ENCODE results near the gene PLEKHG4B. TPM values are rescaled to one million over a fixed set of nuclear protein-coding genes. Genes with fewer than 3 reads are reported as not detected.

The PLEKHG4B gene
- total and polyA plus RNA-seq, 2 of the 4 experiments (the other 2 are of a cell fraction), result 1.1 TPM

- dilution Hi-C loops (cut with HindIII; ENCODE audit: low sequenced_read_pairs, unreplicated experiment), result no loop called here
- H3K9ac ChIP-seq (ENCODE audit: low read depth, low read length), result no peak overlapping the region
Measured at GRCh38 chr5:172841-173251, 80.9 kb downstream of the PLEKHG4B start.

More at GRCh38 chr5:172841-173251, 80.9 kb downstream of the PLEKHG4B start:
- no peaks in the 10 kb centered on the region; a peak in 1 of 4 replicates for H3K79me1 ChIP-seq (ENCODE audit: low read depth in 1 of 2, low read length in 2 of 2)
- H2AFZ ChIP-seq (replicated peaks; ENCODE audit: low read length, poor library complexity), result no peak overlapping the region
- no peak for ATAC-seq (ENCODE audit: low read depth)
- no peak overlapping the region for H3K56ac ChIP-seq (ENCODE audit: extremely low read depth, insufficient read depth, low read length)
- no peak overlapping the region for H2BK15ac ChIP-seq (ENCODE audit: low read depth, low read length)
- no peak overlapping the region for H3K18ac ChIP-seq (ENCODE audit: low read depth, low read length)
- H3K14ac ChIP-seq (replicated peaks; ENCODE audit: low read depth, low read length), result no peak overlapping the region
- ChIA-PET POLR2A (ENCODE audit: unreplicated experiment) (no interaction called here), CTCF (interaction anchor here (2.2 kb wide), 1 partner anchor 15 kb away, joined by 7 read pairs; no protein-coding TSS in a partner anchor)
- H3K27ac ChIP-seq (ENCODE audit: insufficient read depth, low read length), result no peak overlapping the region
- no peaks in the 10 kb centered on the region for H3K9me3 ChIP-seq (ENCODE audit: control insufficient read depth, insufficient read depth, low read length)
- H3K4ac ChIP-seq (ENCODE audit: low read depth, low read length), result no peak overlapping the region
- peaks cover 15% of the 10 kb centered on the region for H3K4me1 ChIP-seq (ENCODE audit: control insufficient read depth, insufficient read depth, low read length)
- H2AK9ac ChIP-seq (replicated peaks; ENCODE audit: low read depth, low read length, poor library complexity), result no peak overlapping the region
- no peak overlapping the region for H2AK5ac ChIP-seq (ENCODE audit: low read depth, low read length)
- TF ChIP-seq CTCF (conservative IDR thresholded peaks at IDR 0.05; ENCODE audit: low read depth, low read length) (no peak), CEBPB (IDR thresholded peaks at IDR 0.05; ENCODE audit: low read depth, low read length) (no peak), MAZ (IDR thresholded peaks at IDR 0.05; ENCODE audit: borderline replicate concordance, low read depth, low read length) (no peak), RCOR1 (IDR thresholded peaks at IDR 0.05; ENCODE audit: insufficient replicate concordance, low read length) (no peak), CHD1 (IDR thresholded peaks at IDR 0.05; ENCODE audit: low read depth, low read length) (no peak), BHLHE40 (IDR thresholded peaks at IDR 0.05; ENCODE audit: low read depth, low read length) (no peak), SMC3 (IDR thresholded peaks at IDR 0.05; ENCODE audit: low read depth, low read length) (no peak), POLR2A (IDR thresholded peaks at IDR 0.05; ENCODE audit: low read depth, low read length) (no peak), RAD21 (IDR thresholded peaks at IDR 0.05; ENCODE audit: low read length) (no peak), NFE2L2 (IDR thresholded peaks at IDR 0.05; ENCODE audit: low read depth, low read length) (no peak), USF2 (IDR thresholded peaks at IDR 0.05; ENCODE audit: low read depth, low read length) (no peak), MXI1 (IDR thresholded peaks at IDR 0.05; ENCODE audit: borderline replicate concordance, low read depth, low read length) (no peak), RFX5 (IDR thresholded peaks at IDR 0.05; ENCODE audit: low read depth, low read length) (no peak), MAFK (IDR thresholded peaks at IDR 0.05; ENCODE audit: low read depth, low read length) (no peak), ELK1 (IDR thresholded peaks at IDR 0.05; ENCODE audit: borderline replicate concordance, low read depth, low read length) (no peak), FOS (IDR thresholded peaks at IDR 0.05; ENCODE audit: low read depth, low read length) (no peak)
- no peak overlapping the region for H3K4me3 ChIP-seq (ENCODE audit: insufficient read depth, low read depth, low read length)
- H2BK5ac ChIP-seq (ENCODE audit: low read depth, low read length, poor library complexity, severe bottlenecking), result no peak overlapping the region
- H4K5ac ChIP-seq (ENCODE audit: low read depth, low read length), result no peak overlapping the region
- H4K8ac ChIP-seq (ENCODE audit: low read depth in 2 of 2, low read length in 2 of 2), result no peak overlapping the region
- H4K91ac ChIP-seq (ENCODE audit: insufficient read depth, low read depth, low read length), result no peak overlapping the region
- H2BK20ac ChIP-seq (ENCODE audit: low read depth, low read length), result no peak overlapping the region
- in situ Hi-C loops (cut with MboI; ENCODE audit: low sequenced_read_pairs) (no loop called here), intact Hi-C loops (cut with micrococcal nuclease) (no loop called here)
- DNase-seq, result no peak
- peaks cover 15% of the 10 kb centered on the region; the same call in 1 of the 2 replicates for H3K9me1 ChIP-seq (ENCODE audit: insufficient read depth, low read length)
- peaks cover 8% of the 10 kb centered on the region for H3K27me3 ChIP-seq (ENCODE audit: control insufficient read depth, insufficient read depth, low read length)
- H3K36me3 ChIP-seq (ENCODE audit: control insufficient read depth, insufficient read depth, low read length), result no peaks in the 10 kb centered on the region
- WGBS, 2 experiments (ENCODE audit: extremely low coverage in 2 of 2, insufficient read length in 1 of 2), result 76% methylated on average over 5 of the region's 17 CpGs; no CpG with 5 or more reads in 1 of the 2 experiments
- H3K23ac ChIP-seq (ENCODE audit: low read depth, low read length), result no peak overlapping the region
- H2BK120ac ChIP-seq (ENCODE audit: low read depth, low read length), result no peak overlapping the region
- H4K20me1 ChIP-seq (ENCODE audit: insufficient read depth, low read length), result no peaks in the 10 kb centered on the region
- BruUV-seq (replicated peaks), result no TSS peak
- H3K4me2 ChIP-seq (ENCODE audit: low read depth, low read length), result no peak overlapping the region

Measured in IMR-90 (cell line).